CD4-positive, CD25-positive, alpha-beta regulatory T cell (primary cell): ENCODE data around the gene CCDC146. TPM values are rescaled to one million over a fixed set of nuclear protein-coding genes. Genes with fewer than 3 reads are reported as not detected.
"Not testable (repeated sequence)": the region's sequence is repeated elsewhere in the genome, so short reads cannot be mapped to it uniquely, and the experiment has no call there.

ENCODE experiments used
- ATAC-seq, 2 donors: fragments of 150-1000 bp; cut with Tn5 transposase; one replicate each; pipeline ENCODE4 v1.10.0; 2021; ENCODE audit warnings: low read depth in 2 of 2, moderate number of reproducible peaks in 2 of 2, moderate library complexity in 1 of 2
- DNase-seq, 3 donors: peaks; one replicate each; pipeline versions ENCODE4 v3.0.0 to v3.0.0-alpha.2; 2012 to 2022; ENCODE audit warnings: mixed read lengths in 1 of 3
- H3K27ac ChIP-seq: one replicate; pipeline ENCODE4 v1.7.0; 2013; ENCODE audit warnings: mild to moderate bottlenecking, low read length; ENCODE audit not compliant: insufficient read depth, poor library complexity, severe bottlenecking
- H3K27me3 ChIP-seq: one replicate; pipeline ENCODE4 v1.7.0; 2013; ENCODE audit warnings: low read length; ENCODE audit not compliant: control insufficient read depth, insufficient read depth
- H3K36me3 ChIP-seq: one replicate; pipeline ENCODE4 v1.7.0; 2013; ENCODE audit warnings: mild to moderate bottlenecking, low read length, moderate library complexity; ENCODE audit not compliant: control insufficient read depth, insufficient read depth
- H3K4me1 ChIP-seq: 2 replicates; pipeline ENCODE4 v1.7.0; 2013; ENCODE audit warnings: mild to moderate bottlenecking, low read length; ENCODE audit not compliant: insufficient read depth, control insufficient read depth, poor library complexity, severe bottlenecking
- H3K4me3 ChIP-seq: one replicate; pipeline ENCODE4 v1.7.0; 2013; ENCODE audit warnings: low read depth, mild to moderate bottlenecking, low read length, moderate library complexity
- H3K9me3 ChIP-seq, 2 experiments: 1 replicate in 1 of 2; 2 replicates in 1 of 2; pipeline ENCODE4 v1.7.0; 2013; ENCODE audit warnings: low read length in 2 of 2, mild to moderate bottlenecking in 1 of 2, moderate library complexity in 1 of 2; ENCODE audit not compliant: control insufficient read depth in 2 of 2
- H3K27ac Mint-ChIP-seq, 3 donors: one replicate each; pipeline ENCODE4 v1.8.0; 2020 to 2022; ENCODE audit warnings: mild to moderate bottlenecking in 3 of 3, mixed read lengths in 3 of 3, moderate library complexity in 2 of 3
- H3K27me3 Mint-ChIP-seq: one replicate; pipeline ENCODE4 v1.8.0; 2022; ENCODE audit warnings: mild to moderate bottlenecking, mixed read lengths
- H3K36me3 Mint-ChIP-seq: one replicate; pipeline ENCODE4 v1.8.0; 2020; ENCODE audit warnings: mixed read lengths
- H3K4me1 Mint-ChIP-seq, 4 donors: one replicate each; pipeline ENCODE4 v1.8.0; 2020 to 2022; ENCODE audit warnings: mixed read lengths in 4 of 4, mild to moderate bottlenecking in 1 of 4
- H3K4me3 Mint-ChIP-seq, 4 donors: one replicate each; pipeline ENCODE4 v1.8.0; 2020 to 2022; ENCODE audit warnings: mild to moderate bottlenecking in 4 of 4, mixed read lengths in 4 of 4, moderate library complexity in 3 of 4
- H3K9me3 Mint-ChIP-seq, 7 donors: one replicate each; pipeline ENCODE4 v1.8.0; 2020 to 2022; ENCODE audit warnings: mixed read lengths in 7 of 7, mild to moderate bottlenecking in 3 of 7, moderate library complexity in 2 of 7
- polyA plus RNA-seq, 4 donors: library from polyadenylated mRNA; unstranded; fragments of 300-500 nt; fragmentation: Illumina TruSeq; gene quantifications; one replicate each; pipeline ENCODE4 v1.2.3, GENCODE V29; 2021
- total RNA-seq: library from RNA; stranded (reverse); gene quantifications from one replicate; pipeline ENCODE4 v1.2.3, GENCODE V29; 2022

The CCDC146 gene
- total and polyA plus RNA-seq, 5 donors from 2014 or later, result 1.4 to 20.1 (median 2.9) TPM

DNA sequence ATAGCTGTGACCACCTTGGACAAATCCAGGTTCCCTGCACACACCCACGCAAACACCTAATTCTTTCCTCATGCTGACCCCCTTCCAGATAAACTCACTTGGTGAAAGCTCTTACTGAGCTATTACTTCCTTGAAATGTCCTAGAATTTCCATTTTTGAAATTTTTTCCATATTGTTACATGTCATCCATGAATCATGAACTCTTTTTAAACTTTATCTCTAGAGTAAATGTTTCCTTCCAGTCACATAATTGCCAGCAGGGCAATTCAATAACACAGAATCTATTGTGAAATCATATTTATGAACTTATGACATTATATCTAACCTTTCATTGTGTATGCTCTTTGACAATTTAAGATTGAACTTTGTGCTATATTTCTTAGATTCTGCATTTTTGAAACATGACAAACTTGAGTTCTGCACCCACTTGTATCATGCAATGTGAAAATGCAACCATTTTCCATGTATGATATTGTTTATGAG is 104.0 kb downstream of the CCDC146 start:
- H3K36me3 Mint-ChIP-seq, result peaks cover 24% of the 10 kb centered on the region
- H3K36me3 ChIP-seq, result no peaks in the 10 kb centered on the region
- H3K27me3 Mint-ChIP-seq, result no peaks in the 10 kb centered on the region
- no peak overlapping the region for H3K4me3 Mint-ChIP-seq
- no peak overlapping the region for H3K27ac Mint-ChIP-seq
- DNase-seq (no peak), ATAC-seq (no peak)
- H3K9me3 ChIP-seq, result peaks cover 2 to 9% of the 10 kb centered on the region in 2 experiments
- H3K4me1 Mint-ChIP-seq, result peaks cover 4 to 23% (median 11%) of the 10 kb centered on the region in 4 donors
- H3K27ac ChIP-seq, result no peak overlapping the region
- no peak overlapping the region for H3K4me3 ChIP-seq
- peaks cover 5% of the 10 kb centered on the region for H3K4me1 ChIP-seq
- peaks cover 0 to 23% (median 6%) of the 10 kb centered on the region in 7 donors for H3K9me3 Mint-ChIP-seq
- no peaks in the 10 kb centered on the region for H3K27me3 ChIP-seq

DNA sequence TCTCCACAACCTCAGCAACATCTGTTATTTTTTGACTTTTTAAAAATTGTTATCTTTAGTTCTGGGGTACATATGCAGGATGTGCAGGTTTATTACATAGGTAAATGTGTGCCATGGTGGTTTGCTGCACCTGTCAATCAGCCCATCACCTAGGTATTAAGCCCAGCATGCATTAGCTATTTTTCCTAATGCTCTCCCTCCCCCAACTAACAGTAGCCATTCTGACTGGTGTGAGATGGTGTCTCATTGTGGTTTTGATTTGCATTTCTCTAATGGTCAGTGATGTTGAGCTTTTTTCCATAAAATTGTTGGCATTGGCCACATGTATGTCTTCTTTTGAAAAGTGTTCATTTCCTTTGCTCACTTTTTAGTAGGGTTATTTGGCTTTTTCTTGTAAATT is 106.4 kb downstream of the CCDC146 start:
- not testable (repeated sequence) for ATAC-seq, H3K27ac Mint-ChIP-seq, H3K9me3 ChIP-seq, DNase-seq, H3K4me3 ChIP-seq, H3K36me3 ChIP-seq, H3K4me1 Mint-ChIP-seq, H3K4me3 Mint-ChIP-seq, H3K4me1 ChIP-seq, H3K27me3 ChIP-seq, H3K27ac ChIP-seq, H3K27me3 Mint-ChIP-seq
- Mint-ChIP-seq H3K36me3 (peaks cover 30% of the 10 kb centered on the region), H3K9me3 (peaks cover 0 to 23% (median 6%) of the 10 kb centered on the region in 7 donors)

DNA sequence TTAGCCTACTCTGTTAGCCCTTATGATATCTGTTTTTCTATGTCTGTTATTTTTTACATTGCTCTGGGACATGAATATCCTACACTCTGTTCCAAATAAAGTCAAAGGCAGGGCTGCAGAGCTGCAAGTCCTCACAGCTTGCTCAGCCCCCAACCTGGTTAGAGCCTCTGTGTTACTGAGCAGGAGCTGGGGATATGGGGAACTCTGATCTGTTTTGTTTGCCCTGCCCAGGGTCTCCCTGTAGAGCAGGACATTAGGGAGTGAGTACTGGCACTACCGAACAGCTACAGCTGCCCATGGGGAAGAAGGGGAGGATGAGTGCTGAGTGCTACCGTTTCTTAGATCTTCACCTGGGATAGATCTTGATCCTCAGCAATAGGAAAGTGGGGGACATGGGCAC is 110.1 kb downstream of the CCDC146 start:
- DNase-seq, result no peak
- Mint-ChIP-seq H3K4me1 (peaks cover 0 to under 1% (median 0%) of the 10 kb centered on the region in 4 donors), H3K27ac (no peak overlapping the region), H3K4me3 (no peak overlapping the region), H3K36me3 (peaks cover 33% of the 10 kb centered on the region), H3K27me3 (no peaks in the 10 kb centered on the region), H3K9me3 (peaks cover 0 to 23% (median 6%) of the 10 kb centered on the region in 7 donors)
- Histone ChIP-seq H3K9me3 (peaks cover 2 to 9% of the 10 kb centered on the region in 2 experiments), H3K4me3 (no peak overlapping the region), H3K4me1 (no peaks in the 10 kb centered on the region), H3K27ac (no peak overlapping the region), H3K27me3 (no peaks in the 10 kb centered on the region), H3K36me3 (no peaks in the 10 kb centered on the region)
- ATAC-seq, result no peak

DNA sequence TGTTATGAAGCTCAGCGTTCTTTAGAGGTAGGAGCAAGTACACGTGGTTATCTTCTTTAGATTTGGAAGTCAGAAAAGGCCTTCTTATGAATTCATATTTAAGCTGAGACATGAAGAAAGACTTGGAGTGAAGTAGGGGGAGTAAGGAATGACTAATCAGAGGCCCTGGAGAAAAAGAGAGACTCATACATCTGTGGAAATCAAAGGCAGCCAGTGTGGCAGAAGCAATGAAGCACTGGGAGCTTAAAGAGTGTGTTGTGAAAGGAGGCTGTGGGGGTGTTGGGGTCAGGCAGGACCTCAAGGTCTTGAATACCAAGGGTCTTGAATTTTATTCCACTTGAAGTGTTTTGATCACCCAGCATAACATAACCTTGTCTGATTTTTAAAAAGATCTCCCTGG is 112.9 kb downstream of the CCDC146 start:
- H3K4me1 ChIP-seq, result peaks cover 10% of the 10 kb centered on the region
- H3K27me3 ChIP-seq, result no peaks in the 10 kb centered on the region
- Mint-ChIP-seq H3K36me3 (peaks cover 33% of the 10 kb centered on the region), H3K4me1 (peaks cover 0 to 19% (median 12%) of the 10 kb centered on the region in 4 donors), H3K27me3 (no peaks in the 10 kb centered on the region), H3K4me3 (no peak overlapping the region), H3K9me3 (peaks cover 0 to 8% (median 3%) of the 10 kb centered on the region in 7 donors), H3K27ac (peak overlapping the region in 1 of 3 donors; percentile 0)
- ATAC-seq, result no peak
- H3K27ac ChIP-seq, result no peak overlapping the region
- peaks cover 2 to 9% of the 10 kb centered on the region in 2 experiments for H3K9me3 ChIP-seq
- H3K4me3 ChIP-seq, result no peak overlapping the region
- no peaks in the 10 kb centered on the region for H3K36me3 ChIP-seq
- no peak for DNase-seq

DNA sequence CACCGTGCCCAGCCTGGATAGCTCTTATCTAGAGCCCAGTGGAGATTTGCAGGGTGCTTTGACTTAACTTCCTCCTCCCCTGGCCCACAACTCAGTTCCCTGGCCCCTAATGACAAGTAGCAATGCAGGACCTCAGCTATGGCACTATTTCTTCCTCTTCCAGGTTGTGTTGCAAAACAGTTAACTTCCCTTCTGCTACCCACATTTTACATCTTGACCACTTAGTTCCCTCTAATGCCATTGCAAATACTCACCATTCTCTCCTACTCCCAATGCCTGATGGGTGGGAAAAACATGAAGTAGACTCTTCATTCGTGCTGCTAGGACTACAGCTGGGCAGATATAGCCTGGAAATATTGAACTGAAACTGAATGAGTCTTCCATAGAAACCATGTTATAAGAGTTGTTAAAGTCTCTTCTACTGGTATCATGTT is 116.3 kb downstream of the CCDC146 start:
- no peaks in the 10 kb centered on the region for H3K9me3 ChIP-seq
- Mint-ChIP-seq H3K9me3 (no peaks in the 10 kb centered on the region), H3K27me3 (no peaks in the 10 kb centered on the region), H3K36me3 (peaks cover 32% of the 10 kb centered on the region), H3K4me3 (peak overlapping the region in 1 of 4 donors; percentile 1), H3K27ac (no peak overlapping the region), H3K4me1 (peaks cover 0 to 21% (median 12%) of the 10 kb centered on the region in 4 donors)
- H3K27ac ChIP-seq, result no peak overlapping the region
- DNase-seq (no peak), ATAC-seq (peak in 1 of 2 donors; percentile 28)
- H3K36me3 ChIP-seq, result peaks cover 2% of the 10 kb centered on the region
- peaks cover 10% of the 10 kb centered on the region for H3K4me1 ChIP-seq
- H3K27me3 ChIP-seq, result no peaks in the 10 kb centered on the region
- H3K4me3 ChIP-seq, result no peak overlapping the region

DNA sequence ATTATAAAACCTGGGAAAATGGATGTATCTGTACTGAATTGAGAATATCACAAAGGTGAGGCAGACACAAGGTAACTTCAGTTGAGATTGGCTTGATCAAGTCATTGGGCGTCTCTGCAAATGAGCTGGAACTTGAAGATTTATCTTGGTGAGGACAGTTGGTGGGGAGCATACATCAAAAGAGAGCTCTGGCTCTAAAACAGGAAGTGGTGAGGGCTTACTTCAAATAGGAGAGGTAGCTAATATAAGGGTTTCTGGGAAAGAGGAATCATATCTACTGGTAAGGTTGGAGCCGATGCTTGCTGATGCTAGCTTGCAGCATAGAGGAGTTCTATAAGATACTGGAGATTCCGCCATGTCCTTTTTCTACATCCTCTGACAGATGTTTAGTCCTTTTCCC is 117.1 kb downstream of the CCDC146 start:
- Mint-ChIP-seq H3K4me1 (peaks cover 0 to 21% (median 12%) of the 10 kb centered on the region in 4 donors), H3K27ac (no peak overlapping the region), H3K27me3 (no peaks in the 10 kb centered on the region), H3K36me3 (peaks cover 32% of the 10 kb centered on the region), H3K9me3 (no peaks in the 10 kb centered on the region), H3K4me3 (peak overlapping the region in 1 of 4 donors; percentile 6)
- H3K9me3 ChIP-seq, result no peaks in the 10 kb centered on the region
- peaks cover 10% of the 10 kb centered on the region for H3K4me1 ChIP-seq
- no peak overlapping the region for H3K4me3 ChIP-seq
- H3K27ac ChIP-seq, result no peak overlapping the region
- H3K27me3 ChIP-seq, result no peaks in the 10 kb centered on the region
- peak in 1 of 3 donors; percentile 57 for DNase-seq
- ATAC-seq, result peak; percentile 28 to 31
- H3K36me3 ChIP-seq, result peaks cover 2% of the 10 kb centered on the region

DNA sequence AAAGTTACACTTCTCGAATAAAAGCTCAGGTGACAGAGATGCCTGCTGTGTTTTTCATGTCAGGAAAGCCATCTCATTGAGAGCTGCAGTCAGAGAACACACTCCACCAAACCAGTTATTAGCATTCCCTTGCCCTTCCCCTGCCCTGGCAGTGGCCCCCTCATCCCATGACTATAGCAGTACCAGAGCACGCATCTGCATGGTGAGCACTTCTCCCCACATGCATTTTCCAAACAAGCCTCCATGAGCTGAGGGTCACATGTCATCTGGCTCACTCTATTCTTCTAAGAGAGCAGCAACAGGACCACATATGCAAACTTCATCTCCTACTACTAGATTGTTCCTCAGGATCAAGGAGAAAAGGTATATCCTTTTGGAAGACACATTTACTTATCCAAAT is 119.7 kb downstream of the CCDC146 start:
- no peak for ATAC-seq
- Mint-ChIP-seq H3K36me3 (peaks cover 33% of the 10 kb centered on the region), H3K27me3 (no peaks in the 10 kb centered on the region), H3K4me3 (no peak overlapping the region), H3K27ac (peak overlapping the region in 1 of 3 donors; percentile 62), H3K4me1 (peaks cover 0 to 21% (median 12%) of the 10 kb centered on the region in 4 donors), H3K9me3 (no peaks in the 10 kb centered on the region)
- H3K27ac ChIP-seq, result no peak overlapping the region
- H3K4me3 ChIP-seq, result no peak overlapping the region
- H3K4me1 ChIP-seq, result peaks cover 10% of the 10 kb centered on the region
- peaks cover 2% of the 10 kb centered on the region for H3K36me3 ChIP-seq
- H3K27me3 ChIP-seq, result no peaks in the 10 kb centered on the region
- no peak for DNase-seq
- H3K9me3 ChIP-seq, result no peaks in the 10 kb centered on the region

DNA sequence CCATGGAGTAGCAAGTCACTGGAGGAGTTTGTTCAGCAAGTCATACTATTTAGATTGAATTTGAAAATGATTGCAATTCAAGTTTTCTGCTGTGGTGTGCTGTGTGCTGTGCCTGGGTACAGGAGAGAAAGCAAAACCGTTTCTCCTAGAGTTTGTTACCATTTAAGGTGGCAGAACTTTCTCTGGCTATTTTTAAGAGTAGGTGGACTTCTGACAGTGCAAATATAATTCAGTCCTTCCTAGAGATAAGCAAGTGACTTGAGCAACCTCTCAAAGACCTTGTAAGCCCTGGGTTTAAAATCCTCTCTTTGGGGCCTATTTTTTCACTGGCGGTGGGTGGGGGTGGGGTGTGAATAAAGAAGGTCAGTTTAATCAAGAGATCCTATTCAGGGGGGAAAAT is 120.1 kb downstream of the CCDC146 start:
- no peaks in the 10 kb centered on the region for H3K9me3 ChIP-seq
- no peak overlapping the region for H3K4me3 ChIP-seq
- no peak overlapping the region for H3K27ac ChIP-seq
- H3K36me3 Mint-ChIP-seq, result peaks cover 28% of the 10 kb centered on the region
- peaks cover 0 to 19% (median 12%) of the 10 kb centered on the region in 4 donors for H3K4me1 Mint-ChIP-seq
- no peak overlapping the region for H3K4me3 Mint-ChIP-seq
- H3K4me1 ChIP-seq, result peaks cover 10% of the 10 kb centered on the region
- no peak for DNase-seq
- no peak for ATAC-seq
- peaks cover 2% of the 10 kb centered on the region for H3K36me3 ChIP-seq
- H3K27ac Mint-ChIP-seq, result no peak overlapping the region
- H3K27me3 Mint-ChIP-seq, result no peaks in the 10 kb centered on the region
- no peaks in the 10 kb centered on the region for H3K9me3 Mint-ChIP-seq
- no peaks in the 10 kb centered on the region for H3K27me3 ChIP-seq
